ENCODE data around the gene KCNH6.

KCNH6 gene

DNA sequence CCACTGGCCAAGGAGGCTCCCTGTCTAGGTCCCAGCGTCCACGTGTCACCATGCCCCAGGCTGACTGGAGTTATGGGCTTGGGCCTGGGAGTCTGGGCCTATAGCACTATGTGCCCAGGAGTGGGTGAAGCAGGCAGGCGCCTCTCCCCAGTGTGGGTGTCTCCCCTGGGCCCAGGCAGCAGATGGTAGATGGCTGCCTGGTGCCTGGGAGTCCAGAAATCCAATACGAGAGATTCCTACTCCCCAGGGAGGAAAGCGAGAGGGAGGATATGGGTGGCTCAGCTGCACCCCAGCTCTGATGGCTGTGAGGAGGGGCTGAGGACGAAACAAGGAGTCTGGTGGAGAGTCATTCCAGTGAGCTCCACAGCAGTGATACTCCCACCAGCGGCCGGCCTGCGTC is 5.0 kb downstream of the KCNH6 start (continued):
- TF ChIP-seq PRDM10 (tag by site-specific recombination; IDR thresholded peaks at IDR 0.05): no peak
- TF ChIP-seq ZNF558 (tag by site-specific recombination; IDR thresholded peaks at IDR 0.05): no peak
- TF ChIP-seq ZNF571 (tag by site-specific recombination; IDR thresholded peaks at IDR 0.05): no peak

GRCh38 chr17:63529711-63530556 is 6.8 kb downstream of the KCNH6 start:
- TF ChIP-seq ZNF2 (tag by site-specific recombination; IDR thresholded peaks at IDR 0.05): no peak
- TF ChIP-seq EGR2 (tag by site-specific recombination; IDR thresholded peaks at IDR 0.05; ENCODE audit: low read depth): peak; percentile 59
- TF ChIP-seq ZFHX2 (tag by site-specific recombination; conservative IDR thresholded peaks at IDR 0.05): peak; percentile 41
- TF ChIP-seq ZNF169 (tag by site-specific recombination; IDR thresholded peaks at IDR 0.05): no peak
- TF ChIP-seq CTCF (tag by site-specific recombination; IDR thresholded peaks at IDR 0.05): 0 out of 2 replicates have a peak, but pooled peaks have one; percentile 7
- TF ChIP-seq, protein P1, sequence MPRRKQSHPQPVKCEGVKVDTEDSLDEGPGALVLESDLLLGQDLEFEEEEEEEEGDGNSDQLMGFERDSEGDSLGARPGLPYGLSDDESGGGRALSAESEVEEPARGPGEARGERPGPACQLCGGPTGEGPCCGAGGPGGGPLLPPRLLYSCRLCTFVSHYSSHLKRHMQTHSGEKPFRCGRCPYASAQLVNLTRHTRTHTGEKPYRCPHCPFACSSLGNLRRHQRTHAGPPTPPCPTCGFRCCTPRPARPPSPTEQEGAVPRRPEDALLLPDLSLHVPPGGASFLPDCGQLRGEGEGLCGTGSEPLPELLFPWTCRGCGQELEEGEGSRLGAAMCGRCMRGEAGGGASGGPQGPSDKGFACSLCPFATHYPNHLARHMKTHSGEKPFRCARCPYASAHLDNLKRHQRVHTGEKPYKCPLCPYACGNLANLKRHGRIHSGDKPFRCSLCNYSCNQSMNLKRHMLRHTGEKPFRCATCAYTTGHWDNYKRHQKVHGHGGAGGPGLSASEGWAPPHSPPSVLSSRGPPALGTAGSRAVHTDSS (tag by site-specific recombination; IDR thresholded peaks at IDR 0.05): no peak
- no peak overlapping the region for H3K4me3 ChIP-seq (ENCODE audit: low read depth, low read length)
- H3K36me3 ChIP-seq (ENCODE audit: control insufficient read depth in 2 of 2, insufficient read depth in 1 of 2, low read length in 2 of 2): no peaks in the 10 kb centered on the region
- no peaks in the 10 kb centered on the region for H3K9me3 ChIP-seq (ENCODE audit: control insufficient read depth, insufficient read depth, low read depth, low read length)
- no peaks in the 10 kb centered on the region for H3K4me1 ChIP-seq (ENCODE audit: control insufficient read depth, insufficient read depth, low read length)
- ChIA-PET POLR2A (no interaction called here), CTCF (interaction anchor here (0.6 to 1.2 kb wide), 3 partner anchors 82 to 281 kb away, joined by 3 to 4 read pairs (median 4); no protein-coding TSS in a partner anchor)
- H3K27ac ChIP-seq (ENCODE audit: extremely low read depth, low read depth, low read length): no peak overlapping the region

DNA sequence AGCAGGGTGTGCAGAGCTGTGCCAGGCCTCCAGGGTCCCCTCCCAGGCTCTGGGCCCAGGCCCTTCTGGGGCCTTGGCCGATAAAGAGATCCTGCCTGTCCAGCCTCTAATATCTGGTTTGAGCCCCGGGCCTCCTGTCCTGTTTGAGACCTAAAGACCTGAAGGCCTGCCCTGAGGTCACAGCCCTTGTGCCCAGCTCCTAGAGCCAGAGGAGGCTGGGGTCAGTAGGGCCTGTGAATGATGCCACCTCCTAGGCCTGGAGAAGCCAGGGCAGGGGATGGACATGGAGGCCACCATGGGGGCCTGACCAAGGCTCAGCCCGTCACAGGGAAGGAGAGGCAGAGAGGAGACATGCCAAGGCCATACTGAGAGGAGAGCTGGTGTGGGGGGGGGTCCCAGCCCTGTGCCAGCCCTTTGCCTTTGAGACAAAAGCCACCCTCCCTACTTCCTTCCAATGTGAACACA is 7.4 kb downstream of the KCNH6 start:
- POLR2A ChIA-PET: no interaction called here
- no peaks in the 10 kb centered on the region for H3K4me1 ChIP-seq (ENCODE audit: control insufficient read depth, insufficient read depth, low read length)
- H3K4me3 ChIP-seq (ENCODE audit: low read depth, low read length): no peak overlapping the region
- H3K9me3 ChIP-seq (ENCODE audit: control insufficient read depth, insufficient read depth, low read depth, low read length): no peaks in the 10 kb centered on the region
- TF ChIP-seq, protein P2, sequence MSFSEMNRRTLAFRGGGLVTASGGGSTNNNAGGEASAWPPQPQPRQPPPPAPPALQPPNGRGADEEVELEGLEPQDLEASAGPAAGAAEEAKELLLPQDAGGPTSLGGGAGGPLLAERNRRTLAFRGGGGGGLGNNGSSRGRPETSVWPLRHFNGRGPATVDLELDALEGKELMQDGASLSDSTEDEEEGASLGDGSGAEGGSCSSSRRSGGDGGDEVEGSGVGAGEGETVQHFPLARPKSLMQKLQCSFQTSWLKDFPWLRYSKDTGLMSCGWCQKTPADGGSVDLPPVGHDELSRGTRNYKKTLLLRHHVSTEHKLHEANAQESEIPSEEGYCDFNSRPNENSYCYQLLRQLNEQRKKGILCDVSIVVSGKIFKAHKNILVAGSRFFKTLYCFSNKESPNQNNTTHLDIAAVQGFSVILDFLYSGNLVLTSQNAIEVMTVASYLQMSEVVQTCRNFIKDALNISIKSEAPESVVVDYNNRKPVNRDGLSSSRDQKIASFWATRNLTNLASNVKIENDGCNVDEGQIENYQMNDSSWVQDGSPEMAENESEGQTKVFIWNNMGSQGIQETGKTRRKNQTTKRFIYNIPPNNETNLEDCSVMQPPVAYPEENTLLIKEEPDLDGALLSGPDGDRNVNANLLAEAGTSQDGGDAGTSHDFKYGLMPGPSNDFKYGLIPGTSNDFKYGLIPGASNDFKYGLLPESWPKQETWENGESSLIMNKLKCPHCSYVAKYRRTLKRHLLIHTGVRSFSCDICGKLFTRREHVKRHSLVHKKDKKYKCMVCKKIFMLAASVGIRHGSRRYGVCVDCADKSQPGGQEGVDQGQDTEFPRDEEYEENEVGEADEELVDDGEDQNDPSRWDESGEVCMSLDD (tag by site-specific recombination; IDR thresholded peaks at IDR 0.05): no peak
- TF ChIP-seq ZNF223 (tag by site-specific recombination; IDR thresholded peaks at IDR 0.05) (no peak), ZNF221 (tag by site-specific recombination; IDR thresholded peaks at IDR 0.05; ENCODE audit: borderline replicate concordance) (no peak), ZNF354C (tag by site-specific recombination; IDR thresholded peaks at IDR 0.05; ENCODE audit: borderline replicate concordance, low read depth) (no peak), ZNF169 (tag by site-specific recombination; IDR thresholded peaks at IDR 0.05) (no peak), ZNF571 (tag by site-specific recombination; IDR thresholded peaks at IDR 0.05) (no peak)
- CTCF ChIA-PET: no interaction called here
- H3K27ac ChIP-seq (ENCODE audit: extremely low read depth, low read depth, low read length): no peak overlapping the region
- no peaks in the 10 kb centered on the region for H3K36me3 ChIP-seq (ENCODE audit: control insufficient read depth in 2 of 2, insufficient read depth in 1 of 2, low read length in 2 of 2)
